Neural crest cell (in vitro differentiated cells): ENCODE results near the gene VEZF1. TPM values are rescaled to one million over a fixed set of nuclear protein-coding genes. Genes with fewer than 3 reads are reported as not detected.

Experiments used
- DNase-seq: peaks from one replicate; pipeline ENCODE4 v3.0.0; 2021; ENCODE audit warnings: low read depth, mixed read lengths, low spot score
- H3K27ac Mint-ChIP-seq: one replicate; pipeline ENCODE4 v1.8.0; 2021; ENCODE audit warnings: mild to moderate bottlenecking, mixed read lengths; ENCODE audit not compliant: unreplicated experiment
- H3K27me3 Mint-ChIP-seq: 2 replicates; pipeline ENCODE4 v1.8.0; 2021; ENCODE audit warnings: low read depth, mild to moderate bottlenecking, mixed read lengths
- H3K36me3 Mint-ChIP-seq: 2 replicates; pipeline ENCODE4 v1.8.0; 2021; ENCODE audit warnings: low read depth, mild to moderate bottlenecking, mixed read lengths
- H3K4me1 Mint-ChIP-seq: 2 replicates; pipeline ENCODE4 v1.8.0; 2021; ENCODE audit warnings: mixed read lengths
- H3K4me3 Mint-ChIP-seq: one replicate; pipeline ENCODE4 v1.8.0; 2021; ENCODE audit warnings: mild to moderate bottlenecking, mixed read lengths
- H3K9me3 Mint-ChIP-seq: 2 replicates; pipeline ENCODE4 v1.8.0; 2021; ENCODE audit warnings: mixed read lengths
- CTCF ChIP-seq: fragments of 200-600 bp; sonication (generic); conservative IDR thresholded peaks from 2 replicates; pipeline ENCODE4 v1.5.0; 2021; ENCODE audit warnings: antibody characterized with exemption, mild to moderate bottlenecking
- total RNA-seq: library from RNA; stranded (reverse); gene quantifications from 2 replicates; pipeline ENCODE4 v1.2.1, GENCODE V29; 2021

VEZF1 gene
- total RNA-seq, 1 donor from 2014 or later = 139 TPM

- Mint-ChIP-seq H3K4me3 (peak overlapping the region; percentile 72), H3K27me3 (peaks cover 4% of the 10 kb centered on the region), H3K36me3 (peaks cover 3% of the 10 kb centered on the region), H3K9me3 (no peaks in the 10 kb centered on the region), H3K4me1 (peaks cover 78% of the 10 kb centered on the region), H3K27ac (peak overlapping the region; percentile 24)
- DNase-seq = no peak
- TF ChIP-seq CTCF = no peak
These were observed 6.4 kb upstream of the VEZF1 start for GRCh38 chr17:57994436-57994835.

GRCh38 chr17:57993471-57994365 lies 5.7 kb upstream of the VEZF1 start:
- Mint-ChIP-seq H3K4me3 (peak overlapping the region; percentile 72), H3K27me3 (peaks cover 9% of the 10 kb centered on the region), H3K27ac (peak overlapping the region; percentile 80), H3K9me3 (no peaks in the 10 kb centered on the region), H3K36me3 (peaks cover 2% of the 10 kb centered on the region), H3K4me1 (peaks cover 80% of the 10 kb centered on the region)
- TF ChIP-seq CTCF = no peak
- DNase-seq = no peak

GRCh38 chr17:57991537-57991936 lies 3.5 kb upstream of the VEZF1 start:
- Mint-ChIP-seq H3K27ac (no peak overlapping the region), H3K4me1 (peaks cover 79% of the 10 kb centered on the region), H3K4me3 (peak overlapping the region; percentile 62), H3K27me3 (peaks cover 19% of the 10 kb centered on the region), H3K9me3 (no peaks in the 10 kb centered on the region), H3K36me3 (peaks cover 6% of the 10 kb centered on the region)
- no peak for TF ChIP-seq CTCF
- no peak for DNase-seq

- H3K27ac Mint-ChIP-seq = peak overlapping the region; percentile 61
- peaks cover 22% of the 10 kb centered on the region for H3K27me3 Mint-ChIP-seq
- peaks cover 6% of the 10 kb centered on the region for H3K36me3 Mint-ChIP-seq
- DNase-seq = no peak
- H3K9me3 Mint-ChIP-seq = no peaks in the 10 kb centered on the region
- peak overlapping the region; percentile 97 for H3K4me3 Mint-ChIP-seq
- TF ChIP-seq CTCF = no peak
- peaks cover 83% of the 10 kb centered on the region for H3K4me1 Mint-ChIP-seq
These were observed 2.0 kb upstream of the VEZF1 start for GRCh38 chr17:57990037-57990436.

- peak overlapping the region; percentile 99 for H3K27ac Mint-ChIP-seq
- peaks cover 6% of the 10 kb centered on the region for H3K36me3 Mint-ChIP-seq
- TF ChIP-seq CTCF = no peak
- no peaks in the 10 kb centered on the region for H3K9me3 Mint-ChIP-seq
- H3K4me3 Mint-ChIP-seq = peak overlapping the region; percentile 97
- peaks cover 22% of the 10 kb centered on the region for H3K27me3 Mint-ChIP-seq
- peak; percentile 61 for DNase-seq
- H3K4me1 Mint-ChIP-seq = peaks cover 83% of the 10 kb centered on the region
These were observed 522 bp upstream of the VEZF1 start for GRCh38 chr17:57988301-57989250.
